BE2C (cell line): ENCODE measurements around the gene MYCBP2.
"Not testable (repeated sequence)": the region's sequence is repeated elsewhere in the genome, so short reads cannot be mapped to it uniquely, and the experiment has no call there.

Source experiments
- DNase-seq: peaks from one replicate; pipeline ENCODE4 v3.0.0-alpha.2; 2020
- H3K27me3 ChIP-seq: fragments of 250-450 bp; sonication (Bioruptor Pico); 2 replicates; pipeline ENCODE4 v1.5.1; 2020; ENCODE audit warnings: mild to moderate bottlenecking
- H3K36me3 ChIP-seq: fragments of 250-450 bp; sonication (Bioruptor Pico); 2 replicates; pipeline ENCODE4 v1.5.1; 2020; ENCODE audit warnings: mild to moderate bottlenecking
- H3K4me1 ChIP-seq: fragments of 250-450 bp; sonication (Bioruptor Pico); 2 replicates; pipeline ENCODE4 v1.5.1; 2020
- H3K4me3 ChIP-seq: 2 replicates; pipeline ENCODE4 v1.5.1; 2011; ENCODE audit warnings: low read depth, low read length
- H3K9me3 ChIP-seq: fragments of 250-450 bp; sonication (Bioruptor Pico); 2 replicates; pipeline ENCODE4 v1.5.1; 2020
- TF ChIP-seq, protein P1 (sequence below): IDR thresholded peaks from 2 replicates; pipeline ENCODE4 v1.5.1; 2012; ENCODE audit warnings: mild to moderate bottlenecking, low read depth, low read length

MYCBP2 gene

DNA sequence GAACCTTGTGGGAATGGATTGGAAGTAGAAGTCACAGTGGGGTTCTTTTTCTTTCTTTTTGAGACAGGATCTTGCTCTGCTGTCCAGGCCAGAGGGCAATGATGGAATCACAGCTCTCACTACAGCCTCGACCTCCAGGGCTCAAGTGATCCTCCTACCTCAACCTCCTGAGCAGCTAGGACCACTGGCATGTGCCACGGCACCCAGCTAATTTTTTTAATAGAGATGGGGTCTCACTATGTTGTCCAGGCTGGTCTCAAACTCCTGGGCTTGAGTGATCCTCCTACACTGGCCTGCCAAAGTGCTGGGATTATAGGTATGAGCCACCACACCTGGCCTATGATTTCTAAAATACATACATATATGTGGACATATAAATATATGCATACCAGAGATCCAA lies 111.4 kb downstream of the MYCBP2 start:
- DNase-seq = no peak
- H3K9me3 ChIP-seq = no peaks in the 10 kb centered on the region
- H3K36me3 ChIP-seq = peaks cover 35% of the 10 kb centered on the region
- H3K4me1 ChIP-seq = no peaks in the 10 kb centered on the region
- H3K4me3 ChIP-seq = no peak overlapping the region
- H3K27me3 ChIP-seq = no peaks in the 10 kb centered on the region
- TF ChIP-seq, protein P1, sequence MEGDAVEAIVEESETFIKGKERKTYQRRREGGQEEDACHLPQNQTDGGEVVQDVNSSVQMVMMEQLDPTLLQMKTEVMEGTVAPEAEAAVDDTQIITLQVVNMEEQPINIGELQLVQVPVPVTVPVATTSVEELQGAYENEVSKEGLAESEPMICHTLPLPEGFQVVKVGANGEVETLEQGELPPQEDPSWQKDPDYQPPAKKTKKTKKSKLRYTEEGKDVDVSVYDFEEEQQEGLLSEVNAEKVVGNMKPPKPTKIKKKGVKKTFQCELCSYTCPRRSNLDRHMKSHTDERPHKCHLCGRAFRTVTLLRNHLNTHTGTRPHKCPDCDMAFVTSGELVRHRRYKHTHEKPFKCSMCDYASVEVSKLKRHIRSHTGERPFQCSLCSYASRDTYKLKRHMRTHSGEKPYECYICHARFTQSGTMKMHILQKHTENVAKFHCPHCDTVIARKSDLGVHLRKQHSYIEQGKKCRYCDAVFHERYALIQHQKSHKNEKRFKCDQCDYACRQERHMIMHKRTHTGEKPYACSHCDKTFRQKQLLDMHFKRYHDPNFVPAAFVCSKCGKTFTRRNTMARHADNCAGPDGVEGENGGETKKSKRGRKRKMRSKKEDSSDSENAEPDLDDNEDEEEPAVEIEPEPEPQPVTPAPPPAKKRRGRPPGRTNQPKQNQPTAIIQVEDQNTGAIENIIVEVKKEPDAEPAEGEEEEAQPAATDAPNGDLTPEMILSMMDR = no peak

GRCh38 chr13:77213644-77214043 lies 113.2 kb downstream of the MYCBP2 start:
- DNase-seq = no peak
- no peak overlapping the region for H3K4me3 ChIP-seq
- H3K4me1 ChIP-seq = no peaks in the 10 kb centered on the region
- no peaks in the 10 kb centered on the region for H3K9me3 ChIP-seq
- peaks cover 41% of the 10 kb centered on the region for H3K36me3 ChIP-seq
- no peaks in the 10 kb centered on the region for H3K27me3 ChIP-seq
- TF ChIP-seq, protein P1 = no peak

DNA sequence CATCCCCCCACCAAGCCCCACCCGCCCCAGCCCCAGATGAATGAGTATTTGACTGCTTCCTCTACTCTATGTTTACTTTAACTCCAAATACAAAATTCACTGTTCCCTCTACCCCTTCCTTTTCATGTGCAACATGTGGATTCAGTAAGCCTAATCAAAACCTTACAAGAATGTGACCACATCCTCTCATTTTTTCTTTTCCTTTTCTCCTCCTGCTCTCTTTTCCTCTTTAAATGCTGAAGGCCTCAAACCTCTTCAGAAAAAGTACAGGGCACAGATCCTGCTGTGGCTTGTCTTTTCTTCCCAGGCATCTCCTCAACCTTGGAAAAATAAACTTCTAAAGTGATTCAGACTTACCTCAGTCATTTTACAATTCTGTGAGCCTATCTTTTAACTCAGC lies 119.0 kb downstream of the MYCBP2 start:
- H3K27me3 ChIP-seq = no peaks in the 10 kb centered on the region
- no peak overlapping the region for H3K4me3 ChIP-seq
- TF ChIP-seq, protein P1 = no peak
- H3K36me3 ChIP-seq = peaks cover 35% of the 10 kb centered on the region
- H3K4me1 ChIP-seq = no peaks in the 10 kb centered on the region
- H3K9me3 ChIP-seq = no peaks in the 10 kb centered on the region
- no peak for DNase-seq

DNA sequence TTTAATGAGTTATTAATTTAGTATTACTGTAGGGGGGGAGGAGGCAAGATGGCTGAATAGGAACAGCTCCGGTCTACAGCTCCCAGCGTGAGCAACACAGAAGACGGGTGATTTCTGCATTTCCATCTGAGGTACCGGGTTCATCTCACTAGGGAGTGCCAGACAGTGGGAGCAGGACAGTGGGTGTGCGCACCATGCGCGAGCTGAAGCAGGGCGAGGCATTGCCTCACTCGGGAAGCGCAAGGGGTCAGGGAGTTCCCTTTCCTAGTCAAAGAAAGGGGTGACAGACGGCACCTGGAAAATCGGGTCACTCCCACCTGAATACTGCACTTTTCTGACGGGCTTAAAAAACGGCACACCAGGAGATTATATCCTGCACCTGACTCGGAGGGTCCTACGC lies 127.9 kb downstream of the MYCBP2 start:
- not testable (repeated sequence) for H3K4me1 ChIP-seq, H3K4me3 ChIP-seq, H3K27me3 ChIP-seq, H3K9me3 ChIP-seq, DNase-seq
- H3K36me3 ChIP-seq = peaks cover 37% of the 10 kb centered on the region

DNA sequence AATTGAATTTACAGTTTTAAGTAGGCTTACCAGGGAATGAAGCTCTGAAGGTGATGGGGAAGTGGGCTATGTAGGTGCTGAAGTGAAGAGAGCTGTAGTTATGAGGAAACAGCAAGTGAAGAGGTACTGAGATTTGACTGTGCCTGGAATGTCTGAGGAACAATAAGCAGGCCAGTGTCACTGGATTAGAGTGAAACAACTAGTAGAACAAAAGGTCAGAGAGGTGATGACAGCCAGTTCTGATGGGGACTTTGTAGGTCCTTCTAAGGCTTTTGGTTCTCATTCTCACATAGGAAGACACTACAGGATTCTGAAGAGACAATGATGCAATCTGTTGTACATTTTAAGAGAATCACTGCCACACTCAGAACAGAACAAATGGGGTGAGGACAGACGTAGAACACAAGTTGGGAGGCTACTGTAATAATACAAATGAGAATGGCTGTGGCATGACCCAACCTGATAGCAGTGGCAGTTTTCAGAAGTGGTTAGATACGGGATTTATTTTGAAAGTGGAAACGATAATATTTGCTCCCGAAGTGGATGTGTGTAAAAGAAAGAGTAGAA lies 130.8 kb downstream of the MYCBP2 start:
- Histone ChIP-seq H3K36me3 (peaks cover 46% of the 10 kb centered on the region), H3K4me1 (no peaks in the 10 kb centered on the region), H3K27me3 (no peaks in the 10 kb centered on the region), H3K9me3 (no peaks in the 10 kb centered on the region; the same call in 1 of the 2 replicates), H3K4me3 (no peak overlapping the region)
- no peak for DNase-seq
- TF ChIP-seq, protein P1 = no peak

DNA sequence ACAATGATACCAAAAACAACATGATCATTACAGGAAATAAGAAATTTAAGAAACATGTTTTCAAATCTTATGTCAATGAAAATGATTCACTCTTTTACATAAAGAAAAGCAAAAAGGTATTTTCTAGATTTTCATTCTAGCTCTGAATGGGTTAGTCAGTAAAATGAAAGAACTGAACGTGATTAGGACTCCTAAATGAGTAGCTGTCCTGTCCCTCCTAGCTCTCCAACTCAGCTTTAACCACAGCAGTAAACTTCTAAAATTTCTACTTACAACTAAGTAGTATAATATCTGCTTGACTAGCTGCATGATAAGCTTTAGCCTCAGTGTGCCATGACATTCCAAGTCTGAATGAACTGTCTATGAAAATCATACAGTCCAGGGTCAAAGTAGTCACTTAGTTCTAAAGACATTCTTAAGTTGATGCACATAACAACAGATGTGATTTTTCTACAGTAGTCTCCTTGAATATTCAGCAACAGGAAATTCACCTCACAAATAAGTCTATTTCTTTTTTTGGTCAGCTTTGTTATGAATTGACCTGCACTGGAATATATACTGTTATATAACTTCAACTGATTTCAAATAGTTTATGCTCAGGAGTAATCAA lies 136.4 kb downstream of the MYCBP2 start:
- DNase-seq = no peak
- H3K4me3 ChIP-seq = no peak overlapping the region
- no peaks in the 10 kb centered on the region for H3K4me1 ChIP-seq
- no peaks in the 10 kb centered on the region for H3K27me3 ChIP-seq
- TF ChIP-seq, protein P1 = no peak
- H3K36me3 ChIP-seq = peaks cover 42% of the 10 kb centered on the region
- H3K9me3 ChIP-seq = no peaks in the 10 kb centered on the region
